Inflammatory macrophage treated with lipopolysaccharide for 4 hours (primary cell): Measurements from ENCODE around the gene RAD9A.
"Not testable (repeated sequence)": the region's sequence is repeated elsewhere in the genome, so short reads cannot be mapped to it uniquely, and the experiment has no call there.

Experiments used
- DNase-seq: peaks from one replicate; pipeline ENCODE4 v3.0.0-alpha.2; 2020

RAD9A gene

GRCh38 chr11:67410984-67411784 lies 19.4 kb downstream of the RAD9A start:
- DNase-seq = no peak

DNA sequence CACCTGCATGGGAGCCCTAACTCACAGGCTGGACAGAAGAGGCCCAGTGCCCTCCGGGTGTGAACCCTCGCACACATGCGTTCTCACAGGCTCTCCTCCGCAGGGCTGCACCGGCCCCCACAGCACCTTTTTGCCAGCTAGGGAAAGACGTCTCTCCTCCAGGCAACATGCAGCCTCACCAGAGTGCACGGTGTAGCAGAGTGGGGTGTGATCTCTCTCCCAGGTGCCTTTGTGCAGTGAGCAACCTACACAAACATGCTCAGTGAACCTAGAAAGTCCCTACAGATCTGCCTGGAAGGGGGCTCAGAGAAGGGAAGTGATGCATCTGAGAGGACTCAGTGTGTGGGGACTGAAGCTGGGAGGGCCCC lies 20.0 kb downstream of the RAD9A start:
- DNase-seq = no peak

DNA sequence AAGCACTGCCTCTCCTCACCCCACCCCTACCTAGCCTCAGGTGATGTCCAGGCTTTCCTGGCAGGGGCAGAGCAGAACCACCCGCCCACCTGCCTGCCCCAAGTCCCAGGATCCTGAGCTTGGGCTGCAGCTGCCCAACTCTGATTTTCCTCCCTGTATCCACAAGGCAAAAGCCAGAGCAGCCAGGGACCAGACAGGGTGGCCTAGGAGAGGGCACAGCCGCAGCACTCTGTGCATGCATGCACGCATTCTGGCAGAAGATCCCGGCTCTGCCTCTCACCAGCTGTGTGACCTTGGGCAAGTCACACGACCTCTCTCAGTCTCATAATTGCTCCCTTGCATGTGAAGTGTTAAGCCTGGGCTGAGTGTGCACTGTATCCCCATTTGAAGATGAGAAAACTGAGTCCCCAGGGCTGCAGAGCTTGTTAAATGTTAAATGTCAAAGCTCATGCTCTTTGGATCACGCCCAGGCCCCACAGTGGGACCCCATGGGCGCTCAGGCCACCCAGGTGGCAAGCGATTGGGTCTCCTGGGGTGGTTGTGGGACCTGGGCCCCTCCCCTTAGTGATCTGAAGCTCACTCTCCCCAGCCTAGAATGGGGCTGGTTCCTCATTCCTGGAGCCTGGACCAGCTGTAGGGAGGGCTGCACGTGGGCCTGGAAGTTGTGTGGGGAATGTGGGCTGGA lies 20.9 kb downstream of the RAD9A start:
- no peak for DNase-seq

- no peak for DNase-seq
These were observed 21.6 kb downstream of the RAD9A start for GRCh38 chr11:67413266-67413849.

- no peak for DNase-seq
These were observed 23.9 kb downstream of the RAD9A start, which contains the start of gene CARNS1 for GRCh38 chr11:67415501-67416304. Gene CARNS1 (plus strand): TSS chr11:67415678. CDS start chr11:67416200, 522 bp downstream.

DNA sequence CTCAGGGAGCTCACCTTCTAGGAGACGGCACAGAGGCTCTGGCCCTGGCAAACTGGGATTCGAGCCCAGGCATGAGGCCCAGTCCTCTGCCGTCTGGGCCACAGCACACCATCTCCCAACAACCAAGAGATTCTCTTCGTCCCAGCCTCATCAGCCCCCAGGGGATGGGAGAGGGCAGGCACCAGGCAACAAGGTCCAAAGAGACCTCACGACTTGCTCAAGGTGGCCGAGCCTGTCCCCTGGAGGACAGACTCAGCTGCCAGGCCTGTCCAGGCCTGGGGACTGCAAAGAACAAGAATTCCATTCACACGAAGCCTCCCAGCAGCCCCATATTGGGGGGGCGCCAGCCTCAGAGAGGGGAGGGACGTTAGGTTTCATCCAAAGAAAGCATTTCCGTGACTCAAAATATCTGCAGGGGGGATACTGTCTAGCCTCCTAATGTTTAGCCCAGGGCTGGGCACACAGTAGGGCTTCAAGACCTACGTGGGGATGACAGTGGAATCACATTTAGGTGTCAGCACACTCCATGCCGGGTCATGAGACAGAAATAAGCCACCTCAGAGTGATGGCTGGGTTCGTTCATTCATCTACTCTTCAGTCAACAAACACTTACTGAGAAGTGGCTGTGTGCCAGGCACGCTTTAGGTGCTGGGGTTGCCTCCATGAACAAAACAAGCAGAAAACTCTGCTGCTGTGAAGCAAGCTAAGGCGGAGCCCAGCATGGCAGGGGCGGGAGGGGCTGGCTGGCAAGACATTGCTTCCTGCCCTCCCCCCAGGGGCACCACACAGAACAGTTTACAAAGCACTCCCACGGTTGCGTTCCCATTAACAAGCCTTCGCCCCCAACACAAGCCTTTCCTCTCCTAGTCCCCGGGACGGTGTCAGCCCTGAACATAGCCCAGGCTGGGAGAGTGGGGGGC lies 24.9 kb downstream of the RAD9A start:
- DNase-seq = no peak

GRCh38 chr11:67417425-67417824 lies 25.6 kb downstream of the RAD9A start:
- no peak for DNase-seq

DNA sequence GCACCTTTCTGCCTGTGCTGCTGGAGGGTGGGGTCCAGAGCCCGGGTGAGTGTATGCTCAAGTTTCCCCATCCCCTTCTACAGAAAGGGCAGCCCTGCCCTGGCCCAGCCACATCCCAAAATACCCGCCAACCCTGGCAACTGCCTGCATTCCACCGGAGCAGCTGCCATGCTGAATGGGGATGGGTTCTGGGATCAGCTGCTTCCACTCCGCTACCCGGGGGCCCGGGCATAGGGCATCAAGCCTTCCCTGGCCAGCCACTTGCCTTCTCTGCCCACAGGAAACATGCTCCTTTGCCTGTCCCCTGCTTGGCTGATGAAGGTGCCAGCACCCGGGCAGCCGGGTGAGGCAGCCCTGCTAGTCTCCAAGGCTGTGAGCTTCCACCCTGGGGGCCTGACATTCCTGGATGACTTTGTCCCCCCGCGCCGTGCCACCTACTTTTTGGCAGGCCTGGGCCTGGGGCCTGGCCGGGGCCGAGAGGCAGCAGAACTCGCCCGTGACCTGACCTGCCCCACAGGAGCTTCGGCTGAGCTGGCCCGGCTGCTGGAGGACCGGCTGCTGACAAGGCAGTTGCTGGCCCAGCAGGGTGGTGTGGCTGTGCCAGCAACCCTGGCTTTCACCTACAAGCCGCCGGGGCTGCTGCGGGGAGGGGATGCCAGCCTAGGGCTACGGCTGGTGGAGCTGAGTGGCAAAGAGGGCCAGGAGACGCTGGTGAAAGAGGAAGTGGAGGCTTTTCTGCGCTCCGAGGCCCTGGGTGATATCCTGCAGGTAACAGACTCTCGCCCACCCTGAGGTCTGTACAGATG lies 26.9 kb downstream of the RAD9A start:
- peak; percentile 18 for DNase-seq

DNA sequence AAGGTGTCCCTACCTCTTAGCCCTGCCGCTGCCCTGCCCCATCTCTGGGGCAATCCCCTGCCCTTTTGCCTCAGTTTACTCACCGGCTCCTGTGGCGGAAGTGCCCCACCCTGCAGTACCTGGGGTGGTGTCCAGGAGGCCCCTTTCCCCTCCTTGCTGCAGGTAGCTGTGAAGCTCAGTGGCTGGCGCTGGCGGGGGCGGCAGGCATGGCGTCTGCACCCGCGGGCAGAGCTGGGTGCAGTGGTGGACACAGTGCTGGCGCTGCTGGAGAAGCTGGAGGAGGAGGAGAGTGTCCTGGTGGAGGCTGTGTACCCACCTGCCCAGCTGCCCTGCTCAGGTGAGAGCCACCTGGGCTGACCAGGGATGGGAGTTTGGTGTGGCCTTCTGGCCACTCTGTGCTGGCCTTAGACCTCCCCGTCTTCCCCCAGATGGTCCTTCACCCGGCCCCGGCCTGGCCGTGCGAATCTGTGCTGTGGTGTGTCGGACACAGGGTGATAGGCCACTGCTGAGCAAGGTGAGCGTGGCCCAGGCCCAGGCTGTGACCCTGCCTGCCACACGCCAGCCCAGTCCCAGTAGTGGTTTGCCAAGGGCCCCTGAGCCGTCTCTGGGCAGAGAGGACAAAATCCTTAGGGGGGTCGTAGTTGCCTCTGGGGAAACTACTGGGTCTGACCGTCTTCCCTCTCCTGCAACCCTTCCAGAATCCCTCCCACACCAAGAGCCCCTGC lies 27.7 kb downstream of the RAD9A start:
- DNase-seq = no peak

DNA sequence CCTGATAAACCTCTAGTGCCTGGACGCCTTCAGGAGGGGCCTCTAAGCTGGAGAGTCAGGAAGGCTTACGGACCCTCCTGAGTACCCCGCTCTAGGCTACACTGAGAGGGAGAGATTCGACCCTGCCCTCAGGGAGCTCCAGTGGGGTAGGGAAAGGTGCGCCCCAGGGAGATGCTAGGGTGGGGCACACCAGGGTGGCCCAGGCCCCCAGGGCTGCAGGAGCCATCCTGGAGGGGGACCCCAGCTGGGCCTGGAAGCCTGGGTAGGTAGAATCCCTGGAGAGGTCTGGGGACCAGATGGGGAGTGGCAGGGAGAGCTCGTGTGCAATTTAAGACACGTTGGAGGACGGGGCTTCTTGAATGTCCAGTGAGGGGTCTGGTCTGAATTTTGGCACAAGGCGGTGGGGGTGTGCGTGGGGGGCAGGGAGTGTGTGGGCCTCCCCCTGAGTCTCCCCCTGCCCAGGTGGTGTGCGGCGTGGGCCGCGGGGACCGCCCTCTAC lies 28.4 kb downstream of the RAD9A start:
- no peak for DNase-seq

- peak; percentile 93 for DNase-seq
These were observed 29.1 kb downstream of the RAD9A start for GRCh38 chr11:67420646-67421429.

- DNase-seq = no peak
These were observed 29.7 kb downstream of the RAD9A start for GRCh38 chr11:67421430-67422031.

DNA sequence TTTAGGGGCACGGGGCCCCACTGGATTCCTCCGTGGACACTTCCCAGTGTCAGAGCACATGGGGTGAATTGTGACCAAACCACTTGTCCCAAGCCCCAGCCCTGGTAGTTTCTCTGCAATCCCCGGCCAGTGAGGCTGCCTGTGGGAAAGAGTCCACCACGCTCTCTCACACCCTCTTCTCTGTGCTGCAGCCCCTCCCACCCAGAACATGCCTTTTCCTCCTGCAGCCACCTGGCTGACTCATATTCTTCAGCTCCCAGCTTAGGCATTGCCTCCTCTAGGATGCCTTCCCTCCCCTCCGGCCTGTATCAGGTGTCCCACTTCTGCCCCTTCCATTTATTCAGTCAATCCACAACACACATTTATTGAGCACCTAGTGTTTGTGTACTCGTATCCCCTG lies 31.1 kb downstream of the RAD9A start:
- DNase-seq = no peak

GRCh38 chr11:67423466-67423865 lies 31.7 kb downstream of the RAD9A start:
- DNase-seq = no peak

DNA sequence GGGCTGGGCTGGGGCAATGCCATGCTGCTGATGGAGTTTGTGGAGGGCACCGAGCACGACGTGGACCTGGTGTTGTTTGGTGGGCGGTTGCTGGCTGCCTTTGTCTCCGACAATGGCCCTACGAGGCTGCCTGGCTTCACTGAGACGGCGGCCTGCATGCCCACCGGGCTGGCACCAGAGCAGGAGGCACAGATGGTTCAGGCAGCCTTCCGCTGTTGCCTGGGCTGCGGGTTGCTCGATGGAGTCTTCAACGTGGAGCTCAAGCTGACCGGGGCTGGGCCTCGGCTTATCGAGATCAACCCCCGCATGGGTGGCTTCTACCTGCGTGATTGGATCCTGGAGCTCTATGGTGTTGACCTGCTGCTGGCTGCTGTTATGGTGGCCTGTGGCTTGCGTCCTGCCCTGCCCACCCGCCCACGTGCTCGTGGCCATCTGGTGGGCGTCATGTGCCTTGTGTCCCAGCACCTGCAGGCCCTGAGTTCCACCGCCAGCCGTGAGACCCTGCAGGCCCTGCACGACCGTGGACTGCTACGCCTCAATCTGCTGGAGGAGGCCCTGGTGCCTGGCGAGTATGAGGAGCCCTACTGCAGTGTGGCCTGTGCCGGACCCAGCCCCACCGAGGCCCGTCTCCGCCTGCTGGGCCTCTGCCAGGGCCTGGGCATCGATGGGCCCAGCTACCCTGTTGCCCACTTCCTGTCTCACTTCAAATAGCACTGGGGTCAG lies 32.3 kb downstream of the RAD9A start:
- no peak for DNase-seq

DNA sequence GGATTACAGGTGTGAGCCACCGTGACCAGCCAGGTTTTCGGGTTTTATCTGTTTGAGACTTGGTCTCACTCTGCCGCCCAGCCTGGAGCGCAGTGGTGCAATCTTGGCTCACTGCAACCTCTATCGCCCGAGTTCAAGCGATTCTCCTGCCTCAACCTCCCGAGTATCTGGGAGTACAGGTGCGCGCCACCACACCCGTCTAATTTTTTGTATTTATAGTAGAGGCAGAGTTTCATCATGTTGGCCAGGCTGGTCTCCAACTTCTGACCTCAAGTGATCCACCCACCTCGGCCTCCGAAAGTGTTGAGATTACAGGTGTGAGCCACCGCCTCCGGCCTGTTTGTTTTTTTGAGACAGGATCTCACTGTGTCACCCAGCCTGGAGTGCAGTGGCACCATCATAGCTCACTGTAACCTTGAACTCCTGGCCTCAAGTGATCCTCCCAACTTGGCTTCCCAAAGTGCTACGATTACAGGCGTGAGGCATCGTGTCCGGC lies 35.6 kb downstream of the RAD9A start:
- not testable (repeated sequence) for DNase-seq

DNA sequence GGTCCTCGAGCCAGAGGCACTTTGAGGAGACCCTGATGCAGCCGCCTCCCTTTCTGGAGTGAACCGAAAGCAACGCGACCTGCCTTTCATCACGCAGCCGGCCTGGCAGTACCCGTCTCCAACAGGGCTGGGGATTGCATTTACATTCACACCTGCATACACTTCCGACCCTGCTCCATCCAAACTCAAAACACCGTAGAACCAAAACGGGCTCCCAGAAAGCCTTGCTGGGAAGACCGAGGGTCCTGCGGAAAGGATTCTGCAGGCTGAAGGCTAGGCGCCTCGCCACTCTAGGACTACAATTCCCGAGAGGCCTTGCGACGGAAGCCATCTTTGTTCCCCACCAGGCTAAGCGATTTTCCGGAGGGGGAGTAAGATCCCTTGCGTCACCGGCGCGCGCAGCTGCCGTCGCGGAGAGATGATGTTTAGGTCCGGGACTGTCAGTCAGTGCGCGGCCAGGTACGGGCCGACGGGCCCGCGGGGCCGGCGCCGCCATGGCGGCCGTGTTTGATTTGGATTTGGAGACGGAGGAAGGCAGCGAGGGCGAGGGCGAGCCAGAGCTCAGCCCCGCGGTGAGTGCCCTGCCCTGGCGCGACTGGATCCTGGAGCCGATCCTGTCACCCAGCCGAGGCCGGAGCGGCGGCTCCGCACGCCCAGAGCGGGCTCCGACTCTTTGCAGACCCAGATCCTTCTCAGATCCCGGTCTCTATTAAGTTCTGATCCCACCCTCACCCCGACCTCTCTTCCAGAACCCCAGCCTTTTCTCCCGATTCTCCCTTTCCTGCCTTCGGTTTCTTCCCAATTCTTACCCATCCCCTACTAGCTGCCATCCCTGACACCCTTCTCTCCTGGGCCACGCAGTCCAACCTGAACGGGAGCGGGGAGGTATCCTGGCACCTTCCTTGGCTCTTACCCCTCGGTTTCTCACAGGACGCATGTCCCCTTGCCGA lies 36.5 kb downstream of the RAD9A start, which contains the start of gene RPS6KB2:
Gene RPS6KB2 (plus strand): TSS at position 443 of the 950 bp plus-strand sequence. CDS start 52 bp downstream, at position 495.
- peak; percentile 97 for DNase-seq
